Spleen (tissue), 11 donors: ENCODE data around the gene SH3GLB1. TPM values are rescaled to one million over a fixed set of nuclear protein-coding genes. Genes with fewer than 3 reads are reported as not detected.

Experiments
- DNase-seq: peaks from one replicate; pipeline ENCODE4 v3.0.0-alpha.2; 2020
- H3K27ac ChIP-seq, 8 donors: fragments of 200-600 bp; sonication (generic) in 7 of 8; 1 replicate in 4 of 8; 2 replicates in 4 of 8; pipeline versions ENCODE4 v1.5.0 to v1.8.0; 2016 to 2021; ENCODE audit warnings: inconsistent platforms in 4 of 8, mild to moderate bottlenecking in 4 of 8, moderate library complexity in 1 of 8
- H3K27me3 ChIP-seq, 7 donors: fragments of 200-600 bp; sonication (generic) in 6 of 7; replicated peaks in 1 of 7; 1 replicate in 4 of 7; 2 replicates in 3 of 7; pipeline versions ENCODE4 v1.5.0 to v1.8.0; 2016 to 2021; ENCODE audit warnings: inconsistent platforms in 3 of 7, mild to moderate bottlenecking in 1 of 7
- H3K36me3 ChIP-seq, 6 donors: fragments of 200-600 bp; sonication (generic) in 5 of 6; 1 replicate in 4 of 6; 2 replicates in 2 of 6; pipeline versions ENCODE4 v1.5.0 to v1.8.0; 2016 to 2021; ENCODE audit warnings: inconsistent platforms in 2 of 6
- H3K4me1 ChIP-seq, 6 donors: fragments of 200-600 bp; sonication (generic) in 5 of 6; 1 replicate in 3 of 6; 2 replicates in 3 of 6; pipeline versions ENCODE4 v1.5.0 to v1.8.0; 2016 to 2021; ENCODE audit warnings: inconsistent platforms in 3 of 6
- H3K4me3 ChIP-seq, 8 donors: fragments of 200-600 bp; sonication (generic) in 7 of 8; 1 replicate in 4 of 8; 2 replicates in 4 of 8; pipeline versions ENCODE4 v1.5.0 to v1.8.0; 2016 to 2021; ENCODE audit warnings: inconsistent platforms in 4 of 8, mild to moderate bottlenecking in 4 of 8, moderate library complexity in 2 of 8
- H3K9me3 ChIP-seq, 8 donors: fragments of 200-600 bp; sonication (generic) in 7 of 8; 1 replicate in 4 of 8; 2 replicates in 4 of 8; pipeline versions ENCODE4 v1.5.0 to v1.8.0; 2016 to 2021; ENCODE audit warnings: inconsistent platforms in 4 of 8
- CTCF ChIP-seq, 11 experiments: fragments of 200-600 bp in 7 of 11; fragments of 450-650 bp in 4 of 11; sonication (generic) in 4 of 11; IDR thresholded peaks in 8 of 11; conservative IDR thresholded peaks in 3 of 11; 1 replicate in 7 of 11; 2 replicates in 4 of 11; pipeline versions ENCODE4 v1.4.0 to v1.8.0; 2016 to 2021; ENCODE audit warnings: antibody characterized with exemption in 11 of 11, inconsistent platforms in 4 of 11, mild to moderate bottlenecking in 1 of 11
- POLR2A ChIP-seq, 3 donors: fragments of 450-650 bp; IDR thresholded peaks; one replicate each; pipeline ENCODE4 v1.5.1; 2017; ENCODE audit warnings: antibody characterized with exemption in 3 of 3, mild to moderate bottlenecking in 1 of 3
- POLR2AphosphoS5 ChIP-seq, 3 donors: sonication (generic); formaldehyde crosslinking; IDR thresholded peaks; one replicate each; pipeline ENCODE4 v1.5.1; 2017; ENCODE audit warnings: antibody characterized with exemption in 3 of 3
- WGBS, 5 donors: extraction: QIAGEN DNeasy Blood & Tissue Kit in 3 of 5; methylation state at CpG; one replicate each; pipeline versions ENCODE4 v1.1.5 to v1.1.7; 2013 to 2018; 5-methylcytosine and 5-hydroxymethylcytosine counted together
- intact Hi-C: fragments of 100-400 bp; cut with DNase I; formaldehyde crosslinking; loops from one replicate; pipeline ENCODE4 v1.15.0; 2023; ENCODE audit warnings: low total_unique reads
- polyA plus RNA-seq, 3 donors: library from polyadenylated mRNA; stranded (reverse); fragments of 200-250 nt; gene quantifications; one replicate each; pipeline ENCODE4 v1.2.1, GENCODE V29; 2013
- total RNA-seq, 7 donors: library from RNA; depleted of rRNA in 3 of 7; stranded (reverse); fragments of >200 nt in 3 of 7; fragmentation: NEBNext Ultra II Directional in 4 of 7; extraction: Animal tissue kit (Norgen Biotek cat#: 25700) in 4 of 7; gene quantifications; one replicate each; pipeline versions ENCODE4 v1.1.0 to v1.2.1, GENCODE V29; 2016 to 2021
- donor health status: healthy with polysubstance abuse.
- donor health status: DM: no; HTN: no; CAD: no; lungs with moderate emphysema.
- donor health status: DM: no; HTN: no; CAD: no.
- donor health status: Bipolar disorder and iron deficiency.
- donor health status: healthy.
- donor health status: DM: no; HTN: no; CAD: no.
- donor health status: DM: yes; HTN: yes; CAD: no.

The SH3GLB1 gene
- total and polyA plus RNA-seq, 10 donors, result 20.2 to 122 (median 86.2) TPM

DNA sequence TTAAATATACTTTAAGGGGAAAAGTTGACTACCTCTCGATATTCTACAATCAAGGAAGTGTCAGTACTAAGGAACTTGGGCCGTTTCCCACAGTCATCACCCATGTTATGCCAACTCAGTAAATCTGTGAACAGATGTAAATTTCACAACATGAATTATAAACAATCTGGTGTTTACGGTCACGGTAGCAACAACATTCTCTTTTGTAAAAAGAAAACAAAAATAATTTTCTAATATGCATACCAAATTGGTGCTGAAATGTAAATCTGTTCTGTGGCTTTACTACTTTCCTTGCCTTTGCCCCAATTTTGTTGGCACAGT, 1.2 kb downstream of the SH3GLB1 start:
- intact Hi-C loops, result loop anchor here (10.0 kb wide), 1 partner anchor 311 kb away; the partner anchor contains the start of gene ODF2L
- H3K27ac ChIP-seq, result peak overlapping the region; percentile 96 to 99 (median 98)
- TF ChIP-seq POLR2A (IDR thresholded peaks at IDR 0.05) (no peak), CTCF (IDR thresholded peaks at IDR 0.05 in 8 of 11, conservative IDR thresholded peaks at IDR 0.05 in 3 of 11) (no peak), POLR2AphosphoS5 (IDR thresholded peaks at IDR 0.05) (no peak)
- no peaks in the 10 kb centered on the region for H3K9me3 ChIP-seq
- peak overlapping the region; percentile 54 to 88 (median 77) for H3K4me3 ChIP-seq
- peaks cover 17 to 68% (median 58%) of the 10 kb centered on the region in 6 donors for H3K4me1 ChIP-seq
- no peaks in the 10 kb centered on the region for H3K27me3 ChIP-seq
- no peak for DNase-seq
- WGBS, 5 donors, result 0 to 2% (median 1%) methylated on average over 4 of the region's 4 CpGs
- peaks cover 0 to 6% (median 0%) of the 10 kb centered on the region in 6 donors for H3K36me3 ChIP-seq

DNA sequence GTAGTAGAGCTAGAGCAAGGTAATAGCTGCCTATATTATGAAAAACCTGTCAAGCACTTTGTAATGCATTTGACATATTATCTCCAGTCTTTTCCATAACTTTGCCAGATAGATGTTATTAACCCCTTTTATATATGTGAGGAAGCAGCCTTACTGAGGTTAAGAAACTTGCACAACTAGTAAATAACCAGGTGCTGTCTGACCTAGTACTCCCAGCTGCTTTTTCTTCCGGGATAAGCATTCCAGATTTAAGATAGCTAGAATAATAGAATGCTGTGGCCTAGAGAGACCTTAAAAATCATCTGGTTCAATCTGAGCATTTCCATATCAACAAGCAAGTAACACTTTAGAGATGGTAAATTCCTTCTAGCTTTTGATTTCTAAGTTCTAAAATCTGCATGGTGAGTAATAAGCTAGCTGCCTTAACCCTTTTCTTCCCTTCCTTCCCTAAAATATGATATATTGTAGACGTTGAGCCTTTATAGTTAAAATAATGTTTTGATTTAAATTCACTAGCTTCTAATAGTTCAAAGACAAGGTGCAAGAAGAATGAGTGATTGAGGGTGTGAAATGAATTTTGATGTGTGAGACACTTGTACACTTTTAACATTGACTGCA, 1.8 kb downstream of the SH3GLB1 start:
- H3K9me3 ChIP-seq, result no peaks in the 10 kb centered on the region
- H3K27me3 ChIP-seq, result no peaks in the 10 kb centered on the region
- TF ChIP-seq POLR2AphosphoS5 (IDR thresholded peaks at IDR 0.05) (no peak), POLR2A (IDR thresholded peaks at IDR 0.05) (no peak), CTCF (IDR thresholded peaks at IDR 0.05 in 8 of 11, conservative IDR thresholded peaks at IDR 0.05 in 3 of 11) (no peak)
- H3K27ac ChIP-seq, result peak overlapping the region; percentile 96 to 99 (median 98)
- DNase-seq, result no peak
- 5 to 25% (median 14%) methylated on average over 2 of the region's 2 CpGs for WGBS, 5 donors
- H3K36me3 ChIP-seq, result peaks cover 0 to 6% (median 0%) of the 10 kb centered on the region in 6 donors
- peaks cover 17 to 73% (median 64%) of the 10 kb centered on the region in 6 donors for H3K4me1 ChIP-seq
- peak overlapping the region; percentile 54 to 88 (median 77) for H3K4me3 ChIP-seq
- intact Hi-C loops, result loop anchor here (10.0 kb wide), 1 partner anchor 311 kb away; the partner anchor contains the start of gene ODF2L

DNA sequence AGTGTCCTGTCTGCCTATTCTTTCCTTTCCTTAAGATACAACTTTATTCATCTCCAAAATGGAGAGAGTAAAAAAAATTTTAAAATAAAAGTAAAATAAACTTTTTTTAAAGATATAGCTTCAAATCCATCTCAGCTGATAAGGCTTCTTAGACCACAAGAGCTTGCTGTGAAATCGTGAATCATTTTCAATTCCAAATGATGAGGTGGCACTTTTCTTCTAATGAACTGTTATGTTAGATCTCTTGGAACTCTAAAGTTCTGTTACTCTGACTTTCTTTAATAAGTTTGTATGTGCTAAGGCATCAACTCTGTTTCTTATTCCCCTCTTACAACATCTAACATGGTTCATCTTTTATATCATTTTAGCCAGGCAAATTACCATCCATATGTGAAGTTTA, 4.5 kb downstream of the SH3GLB1 start:
- intact Hi-C loops, result loop anchor here (10.0 kb wide), 1 partner anchor 314 kb away; the partner anchor contains the start of gene ODF2L
- H3K4me3 ChIP-seq, result no peak overlapping the region
- peaks cover 0 to 6% (median 0%) of the 10 kb centered on the region in 6 donors for H3K36me3 ChIP-seq
- no peaks in the 10 kb centered on the region for H3K27me3 ChIP-seq
- no peak for DNase-seq
- no peak for TF ChIP-seq CTCF (IDR thresholded peaks at IDR 0.05 in 8 of 11, conservative IDR thresholded peaks at IDR 0.05 in 3 of 11)
- no peak for TF ChIP-seq POLR2A (IDR thresholded peaks at IDR 0.05)
- no peak for TF ChIP-seq POLR2AphosphoS5 (IDR thresholded peaks at IDR 0.05)
- WGBS, 5 donors, result 15 to 34% (median 19%) methylated on average over 1 of the region's 1 CpG
- H3K9me3 ChIP-seq, result no peaks in the 10 kb centered on the region
- peaks cover 24 to 86% (median 79%) of the 10 kb centered on the region in 6 donors for H3K4me1 ChIP-seq
- peak overlapping the region in 2 of 8 donors; percentile 6 to 7 for H3K27ac ChIP-seq

- intact Hi-C loops, result no loop called here
Observed at GRCh38 chr1:86712088-86712860, 7.9 kb downstream of the SH3GLB1 start.

More at GRCh38 chr1:86712088-86712860, 7.9 kb downstream of the SH3GLB1 start:
- no peak for DNase-seq
- Histone ChIP-seq H3K27ac (no peak overlapping the region), H3K36me3 (peaks cover 0 to 23% (median 9%) of the 10 kb centered on the region in 6 donors), H3K4me1 (peaks cover 30 to 100% (median 86%) of the 10 kb centered on the region in 6 donors), H3K27me3 (no peaks in the 10 kb centered on the region), H3K4me3 (no peak overlapping the region), H3K9me3 (no peaks in the 10 kb centered on the region)
- WGBS, 5 donors, result 76 to 85% (median 81%) methylated on average over 2 of the region's 2 CpGs
- TF ChIP-seq CTCF (IDR thresholded peaks at IDR 0.05 in 8 of 11, conservative IDR thresholded peaks at IDR 0.05 in 3 of 11), result no peak
- TF ChIP-seq POLR2A (IDR thresholded peaks at IDR 0.05), result no peak
- no peak for TF ChIP-seq POLR2AphosphoS5 (IDR thresholded peaks at IDR 0.05)
